Endothelial cell of hepatic sinusoid (primary cell): ENCODE measurements around the gene SERINC3.

Experiments used
- in situ Hi-C: cut with HindIII; loops from 2 replicates; pipeline ENCODE4 v1.10.0; 2017; ENCODE audit warnings: low sequenced_read_pairs

The SERINC3 gene

GRCh38 chr20:44536175-44536574, 14.3 kb upstream of the SERINC3 start:
- in situ Hi-C loops: loop anchor here (5.0 to 25.0 kb wide), 2 partner anchors 56 to 149 kb away; no protein-coding TSS in a partner anchor

- in situ Hi-C loops: loop anchor here (25.0 kb wide), 1 partner anchor 147 kb away; no protein-coding TSS in a partner anchor
Observed at GRCh38 chr20:44533928-44534327, 12.1 kb upstream of the SERINC3 start.

- in situ Hi-C loops: loop anchor here (25.0 kb wide), 1 partner anchor 146 kb away; no protein-coding TSS in a partner anchor
Observed at GRCh38 chr20:44532981-44533331, 11.1 kb upstream of the SERINC3 start.

GRCh38 chr20:44532259-44532980, 10.6 kb upstream of the SERINC3 start:
- in situ Hi-C loops: loop anchor here (25.0 kb wide), 1 partner anchor 145 kb away; no protein-coding TSS in a partner anchor

GRCh38 chr20:44528309-44528708, 6.4 kb upstream of the SERINC3 start:
- in situ Hi-C loops: loop anchor here (25.0 kb wide), 1 partner anchor 141 kb away; no protein-coding TSS in a partner anchor

- in situ Hi-C loops: loop anchor here (25.0 kb wide), 1 partner anchor 140 kb away; no protein-coding TSS in a partner anchor
Observed at GRCh38 chr20:44527716-44528199, 5.9 kb upstream of the SERINC3 start.

GRCh38 chr20:44526129-44526528, 4.3 kb upstream of the SERINC3 start:
- in situ Hi-C loops: loop anchor here (25.0 kb wide), 1 partner anchor 139 kb away; no protein-coding TSS in a partner anchor

GRCh38 chr20:44523746-44524145, 1.9 kb upstream of the SERINC3 start:
- in situ Hi-C loops: no loop called here

GRCh38 chr20:44522841-44523240, 971 bp upstream of the SERINC3 start:
- in situ Hi-C loops: no loop called here

GRCh38 chr20:44520881-44521280, 989 bp downstream of the SERINC3 start:
- in situ Hi-C loops: no loop called here

- in situ Hi-C loops: loop anchor here (5.0 kb wide), 1 partner anchor 34 kb away; no protein-coding TSS in a partner anchor
Observed at GRCh38 chr20:44518248-44518647, 3.6 kb downstream of the SERINC3 start.

GRCh38 chr20:44517454-44517853, 4.4 kb downstream of the SERINC3 start:
- in situ Hi-C loops: loop anchor here (5.0 kb wide), 1 partner anchor 35 kb away; no protein-coding TSS in a partner anchor

- in situ Hi-C loops: loop anchor here (5.0 kb wide), 1 partner anchor 36 kb away; no protein-coding TSS in a partner anchor
Observed at GRCh38 chr20:44516491-44516890, 5.4 kb downstream of the SERINC3 start.

GRCh38 chr20:44513871-44514270, 8.0 kb downstream of the SERINC3 start:
- in situ Hi-C loops: no loop called here

GRCh38 chr20:44509762-44510161, 12.1 kb downstream of the SERINC3 start:
- in situ Hi-C loops: no loop called here

GRCh38 chr20:44504402-44505307, 17.2 kb downstream of the SERINC3 start:
- in situ Hi-C loops: no loop called here

- in situ Hi-C loops: no loop called here
Observed at GRCh38 chr20:44502968-44503367, 18.9 kb downstream of the SERINC3 start.

GRCh38 chr20:44501448-44501847, 20.4 kb downstream of the SERINC3 start:
- in situ Hi-C loops: no loop called here

GRCh38 chr20:44500221-44500620, 21.6 kb downstream of the SERINC3 start:
- in situ Hi-C loops: no loop called here

GRCh38 chr20:44497761-44498160, 24.1 kb downstream of the SERINC3 start:
- in situ Hi-C loops: no loop called here

- in situ Hi-C loops: no loop called here
Observed at GRCh38 chr20:44496976-44497375, 24.9 kb downstream of the SERINC3 start.
